K562 (cell line): ENCODE results near the gene MARVELD1. TPM values are rescaled to one million over a fixed set of nuclear protein-coding genes. Genes with fewer than 3 reads are reported as not detected.

Experiments used
- E2F6 ChIP-seq, 2 experiments: IDR thresholded peaks; 2 replicates each; pipeline ENCODE4 v1.6.1; 2011; ENCODE audit warnings: borderline replicate concordance in 1 of 2, control low read depth in 1 of 2, low read depth in 1 of 2, low read length in 1 of 2, mild to moderate bottlenecking in 1 of 2, mixed read lengths in 1 of 2, moderate library complexity in 1 of 2; ENCODE audit not compliant: insufficient read depth in 1 of 2, insufficient read length in 1 of 2, poor library complexity in 1 of 2, severe bottlenecking in 1 of 2; ENCODE audit errors: extremely low read depth in 1 of 2
- GATAD2B ChIP-seq: fragments of 450-650 bp; IDR thresholded peaks from 2 replicates; pipeline ENCODE4 v1.6.1; 2017; ENCODE audit warnings: mild to moderate bottlenecking, borderline replicate concordance
- HINFP ChIP-seq: fragments of 450-650 bp; conservative IDR thresholded peaks from 2 replicates; pipeline ENCODE4 v1.6.1; 2016; ENCODE audit warnings: missing genetic modification characterization, low read depth, mild to moderate bottlenecking, control low read depth, missing compliant biosample characterization
- SIN3B ChIP-seq: fragments of 450-650 bp; IDR thresholded peaks from 2 replicates; pipeline ENCODE4 v1.6.1; 2017; ENCODE audit warnings: low read depth, mild to moderate bottlenecking, moderate library complexity
- SMARCC2 ChIP-seq: fragments of 450-650 bp; IDR thresholded peaks from 2 replicates; pipeline ENCODE4 v1.6.1; 2017; ENCODE audit warnings: antibody characterized with exemption, moderate library complexity, mild to moderate bottlenecking, low read depth
- TSC22D4 ChIP-seq: fragments of 450-650 bp; IDR thresholded peaks from 2 replicates; pipeline ENCODE4 v1.6.1; 2016; ENCODE audit warnings: missing genetic modification characterization, missing biosample characterization, control low read depth
- XRCC3 ChIP-seq: fragments of 450-650 bp; IDR thresholded peaks from 2 replicates; pipeline ENCODE4 v1.6.1; 2017; ENCODE audit warnings: mild to moderate bottlenecking, moderate library complexity
- ZBTB8A ChIP-seq: fragments of 450-650 bp; IDR thresholded peaks from 2 replicates; pipeline ENCODE4 v1.6.1; 2018; ENCODE audit warnings: mild to moderate bottlenecking, moderate library complexity; ENCODE audit not compliant: partially characterized antibody
- polyA plus RNA-seq, 8 experiments: library from polyadenylated mRNA; depleted of rRNA in 4 of 8; stranded (reverse) in 5 of 8; unstranded in 3 of 8; fragments of >200 nt; fragmentation: Nextera tagmentation in 2 of 8; fragmentation: Illumina TruSeq in 1 of 8; extraction: Ambion mirVana in 2 of 8; extraction: Trizol in 1 of 8; gene quantifications; 2 replicates each; pipeline versions ENCODE4 v1.2.1 to v1.2.3, GENCODE V29; 2011 to 2014; ENCODE audit warnings: inconsistent platforms in 1 of 8, missing spikeins in 1 of 8
- total RNA-seq, 7 experiments: library from RNA; depleted of rRNA in 6 of 7; stranded (reverse); fragments of >200 nt in 6 of 7; fragmentation: Illumina TruSeq in 2 of 7; extraction: Trizol in 2 of 7; gene quantifications; 2 replicates each; pipeline versions ENCODE4 v1.2.1 to v1.2.3, GENCODE V29; 2011 to 2021; ENCODE audit warnings: low replicate concordance in 1 of 7

MARVELD1 gene
- total and polyA plus RNA-seq, 9 of the 15 experiments (the other 6 are each of a cell fraction or from before 2014, with no cell fraction given) = 2.7 to 12.5 (median 5.3) TPM

- TF ChIP-seq TSC22D4 (tag) (no peak), E2F6 (IDR thresholded peaks at IDR 0.05; ENCODE audit: borderline replicate concordance in 1 of 2, extremely low read depth in 1 of 2, insufficient read depth in 1 of 2, insufficient read length in 1 of 2, low read depth in 1 of 2, low read length in 1 of 2, poor library complexity in 1 of 2, severe bottlenecking in 1 of 2) (no peak), SIN3B (no peak), SMARCC2 (no peak), HINFP (tag) (no peak), XRCC3 (no peak), GATAD2B (no peak), ZBTB8A (no peak)
These were observed 51.7 kb downstream of the MARVELD1 start (continued) for GRCh38 chr10:97765201-97765600.
